Pancreas (tissue), 10 donors: ENCODE results near the gene ALDH1L1. TPM values are rescaled to one million over a fixed set of nuclear protein-coding genes. Genes with fewer than 3 reads are reported as not detected.

Experiments used
- ATAC-seq, 4 donors: fragments of 200-7000 bp; cut with Tn5 transposase; one replicate each; pipeline versions ENCODE4 v1.8.0 to v1.9.1; 2020; ENCODE audit warnings: mild to moderate bottlenecking in 4 of 4, moderate library complexity in 4 of 4
- DNase-seq, 6 donors: peaks; one replicate each; pipeline ENCODE4 v3.0.0-alpha.2; 2020
- FAIRE-seq: peaks from 2 replicates; lab custom pipeline; 2012; peaks lifted over from hg19 to GRCh38; lab: Jason Lieb, UNC
- H3K27ac ChIP-seq, 4 donors: fragments of 200-600 bp; sonication (generic); 1 replicate in 3 of 4; 2 replicates in 1 of 4; pipeline versions ENCODE4 v1.5.0 to v1.8.0; 2020
- H3K27me3 ChIP-seq, 4 donors: fragments of 200-600 bp; one replicate each; pipeline ENCODE4 v1.8.0; 2021
- H3K36me3 ChIP-seq, 3 donors: fragments of 200-600 bp; sonication (generic) in 1 of 3; one replicate each; pipeline versions ENCODE4 v1.5.0 to v1.8.0; 2020 to 2021
- H3K4me1 ChIP-seq, 3 donors: fragments of 200-600 bp; one replicate each; pipeline ENCODE4 v1.8.0; 2021
- H3K4me3 ChIP-seq, 4 donors: fragments of 200-600 bp; sonication (generic) in 2 of 4; one replicate each; pipeline versions ENCODE4 v1.5.0 to v1.8.0; 2020 to 2021
- H3K9me3 ChIP-seq, 4 donors: fragments of 200-600 bp; one replicate each; pipeline ENCODE4 v1.8.0; 2021
- WGBS, 2 donors: extraction: QIAGEN DNeasy Blood & Tissue Kit; methylation state at CpG; one replicate each; pipeline ENCODE4 v1.1.7; 2013; 5-methylcytosine and 5-hydroxymethylcytosine counted together
- intact Hi-C, 3 donors: fragments of 100-400 bp; cut with DNase I; formaldehyde crosslinking; loops; one replicate each; pipeline versions ENCODE4 v1.11.1 to v1.14.2; 2022
- polyA plus RNA-seq, 2 donors: library from polyadenylated mRNA; stranded (reverse); fragments of 200-250 nt; gene quantifications; one replicate each; pipeline ENCODE4 v1.2.3, GENCODE V29; 2013
- total RNA-seq, 6 donors: library from RNA; stranded (reverse); fragmentation: NEBNext Ultra II Directional in 4 of 6; extraction: Animal tissue kit (Norgen Biotek cat#: 25700) in 4 of 6; gene quantifications; one replicate each; pipeline versions ENCODE4 v1.2.1 to v1.2.4, GENCODE V29; 2021 to 2023
- TF ChIP-seq, protein P1 (sequence below), 4 donors: fragments of 200-600 bp; sonication (generic) in 3 of 4; IDR thresholded peaks; one replicate each; pipeline versions ENCODE4 v1.5.0 to v1.8.0; 2021; ENCODE audit warnings: antibody characterized with exemption in 4 of 4
- donor health status: healthy with polysubstance abuse.
- donor health status: DM: no; HTN: no; CAD: no; lungs with moderate emphysema.
- donor health status: DM: no; HTN: no; CAD: no.
- donor health status: control.
- donor health status: control.
- donor health status: Bipolar disorder and iron deficiency.
- donor health status: DM: yes; HTN: yes; CAD: no.
- donor health status: DM: no; HTN: no; CAD: no.
- donor health status: DM: no; HTN: no; CAD: no.
- donor health status: DM: yes; HTN: yes; CAD: no.

Gene ALDH1L1
- total and polyA plus RNA-seq, 8 donors: 15.4 to 46.3 (median 36.9) TPM

DNA sequence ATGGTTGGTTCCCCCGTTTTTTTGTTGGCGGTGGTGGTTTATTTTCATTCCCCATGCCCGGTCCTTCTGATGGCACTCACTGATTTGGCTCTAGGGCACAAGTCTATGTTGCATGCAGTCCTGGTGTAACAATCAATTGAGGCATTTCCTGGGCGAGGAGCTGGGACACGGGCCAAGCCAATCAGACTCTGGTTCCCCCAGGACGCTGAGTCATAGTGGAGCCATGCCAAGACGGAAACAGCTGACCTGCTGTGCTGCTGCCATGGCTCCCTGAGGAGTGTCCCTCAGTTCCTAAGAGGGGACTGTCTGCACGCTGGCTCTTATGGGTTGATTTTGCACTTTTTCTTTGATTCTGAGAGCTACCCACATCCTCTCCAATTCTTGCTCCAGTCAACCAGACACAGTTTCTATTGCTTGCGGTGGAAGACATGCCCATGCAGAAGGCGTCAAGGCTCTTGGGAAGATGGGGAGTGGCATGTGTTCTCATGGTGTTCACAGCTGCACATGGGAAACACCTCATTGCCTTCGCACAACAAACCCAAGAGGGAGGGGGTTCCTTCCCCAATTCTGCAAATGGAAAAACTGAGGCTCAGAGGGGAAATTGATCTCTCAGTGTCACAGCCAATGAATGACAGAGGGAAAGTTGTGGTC is 28.3 kb upstream of the ALDH1L1 start:
- intact Hi-C loops: loop anchor here in 2 of 3 donors (10.0 kb wide), 1 partner anchor 74 kb away; no protein-coding TSS in a partner anchor
- DNase-seq (peak; percentile 78 to 96 (median 90)), FAIRE-seq (no peak), ATAC-seq (peak; percentile 42 to 78 (median 71))
- no peaks in the 10 kb centered on the region for H3K36me3 ChIP-seq
- no peaks in the 10 kb centered on the region for H3K9me3 ChIP-seq
- WGBS, 2 donors: 50 to 56% methylated on average over 11 of the region's 11 CpGs
- H3K27me3 ChIP-seq: no peaks in the 10 kb centered on the region
- TF ChIP-seq, protein P1, sequence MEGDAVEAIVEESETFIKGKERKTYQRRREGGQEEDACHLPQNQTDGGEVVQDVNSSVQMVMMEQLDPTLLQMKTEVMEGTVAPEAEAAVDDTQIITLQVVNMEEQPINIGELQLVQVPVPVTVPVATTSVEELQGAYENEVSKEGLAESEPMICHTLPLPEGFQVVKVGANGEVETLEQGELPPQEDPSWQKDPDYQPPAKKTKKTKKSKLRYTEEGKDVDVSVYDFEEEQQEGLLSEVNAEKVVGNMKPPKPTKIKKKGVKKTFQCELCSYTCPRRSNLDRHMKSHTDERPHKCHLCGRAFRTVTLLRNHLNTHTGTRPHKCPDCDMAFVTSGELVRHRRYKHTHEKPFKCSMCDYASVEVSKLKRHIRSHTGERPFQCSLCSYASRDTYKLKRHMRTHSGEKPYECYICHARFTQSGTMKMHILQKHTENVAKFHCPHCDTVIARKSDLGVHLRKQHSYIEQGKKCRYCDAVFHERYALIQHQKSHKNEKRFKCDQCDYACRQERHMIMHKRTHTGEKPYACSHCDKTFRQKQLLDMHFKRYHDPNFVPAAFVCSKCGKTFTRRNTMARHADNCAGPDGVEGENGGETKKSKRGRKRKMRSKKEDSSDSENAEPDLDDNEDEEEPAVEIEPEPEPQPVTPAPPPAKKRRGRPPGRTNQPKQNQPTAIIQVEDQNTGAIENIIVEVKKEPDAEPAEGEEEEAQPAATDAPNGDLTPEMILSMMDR (IDR thresholded peaks at IDR 0.05): no peak
- H3K4me3 ChIP-seq: no peak overlapping the region
- H3K27ac ChIP-seq: no peak overlapping the region
- H3K4me1 ChIP-seq: peaks cover 0 to 3% (median 0%) of the 10 kb centered on the region in 3 donors

DNA sequence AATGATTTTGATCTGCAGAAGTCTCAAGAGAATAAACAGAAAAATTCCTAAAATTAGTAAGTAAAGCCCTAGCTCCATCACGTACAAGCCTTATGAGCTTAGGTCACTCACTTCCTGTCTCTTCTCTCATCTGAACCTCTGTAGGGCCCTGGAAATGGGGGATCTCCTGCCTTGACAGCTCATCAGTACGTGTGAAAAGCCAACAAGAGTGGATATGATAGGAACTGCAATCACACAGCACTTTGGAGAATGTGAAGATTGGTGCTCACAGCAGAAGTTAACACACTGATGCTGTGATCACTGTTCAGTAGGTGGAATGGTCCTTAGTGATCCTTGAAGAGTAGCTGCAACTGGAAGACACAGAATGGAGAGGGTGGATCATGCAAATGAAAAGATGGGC is 27.8 kb upstream of the ALDH1L1 start:
- FAIRE-seq: no peak
- Histone ChIP-seq H3K4me1 (no peaks in the 10 kb centered on the region), H3K4me3 (no peak overlapping the region), H3K9me3 (no peaks in the 10 kb centered on the region), H3K36me3 (no peaks in the 10 kb centered on the region), H3K27ac (no peak overlapping the region), H3K27me3 (no peaks in the 10 kb centered on the region)
- intact Hi-C loops: loop anchor here in 2 of 3 donors (10.0 kb wide), 1 partner anchor 73 kb away; no protein-coding TSS in a partner anchor
- no peak for DNase-seq
- TF ChIP-seq, protein P1 (IDR thresholded peaks at IDR 0.05): no peak
- 75 to 79% methylated on average over 2 of the region's 2 CpGs for WGBS, 2 donors
- ATAC-seq: no peak

DNA sequence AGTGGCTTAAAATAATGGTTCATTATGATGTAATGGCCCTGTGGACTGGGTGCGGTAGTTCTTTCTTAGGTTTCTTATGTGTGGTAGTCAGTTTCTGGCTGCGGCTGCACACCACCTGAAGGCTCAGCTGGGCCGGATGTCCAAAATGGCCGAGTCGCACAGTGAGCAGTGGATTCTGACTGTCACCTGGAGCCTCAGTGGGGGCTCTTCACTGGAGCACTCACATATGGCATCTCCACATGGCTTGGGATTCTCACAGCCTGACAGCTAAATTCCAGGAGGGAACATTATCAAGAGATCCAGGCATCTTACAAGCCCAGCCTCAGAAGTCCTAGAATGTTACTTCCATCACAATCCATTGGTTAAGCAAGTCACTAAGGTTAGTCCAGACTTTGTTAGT is 26.8 kb upstream of the ALDH1L1 start:
- Histone ChIP-seq H3K9me3 (no peaks in the 10 kb centered on the region), H3K4me3 (no peak overlapping the region), H3K27me3 (no peaks in the 10 kb centered on the region), H3K4me1 (no peaks in the 10 kb centered on the region), H3K27ac (no peak overlapping the region), H3K36me3 (no peaks in the 10 kb centered on the region)
- intact Hi-C loops: loop anchor here in 2 of 3 donors (10.0 kb wide), 1 partner anchor 72 kb away; no protein-coding TSS in a partner anchor
- TF ChIP-seq, protein P1 (IDR thresholded peaks at IDR 0.05): no peak
- ATAC-seq (no peak), DNase-seq (no peak), FAIRE-seq (no peak)
- 90 to 99% methylated on average over 5 of the region's 5 CpGs for WGBS, 2 donors

DNA sequence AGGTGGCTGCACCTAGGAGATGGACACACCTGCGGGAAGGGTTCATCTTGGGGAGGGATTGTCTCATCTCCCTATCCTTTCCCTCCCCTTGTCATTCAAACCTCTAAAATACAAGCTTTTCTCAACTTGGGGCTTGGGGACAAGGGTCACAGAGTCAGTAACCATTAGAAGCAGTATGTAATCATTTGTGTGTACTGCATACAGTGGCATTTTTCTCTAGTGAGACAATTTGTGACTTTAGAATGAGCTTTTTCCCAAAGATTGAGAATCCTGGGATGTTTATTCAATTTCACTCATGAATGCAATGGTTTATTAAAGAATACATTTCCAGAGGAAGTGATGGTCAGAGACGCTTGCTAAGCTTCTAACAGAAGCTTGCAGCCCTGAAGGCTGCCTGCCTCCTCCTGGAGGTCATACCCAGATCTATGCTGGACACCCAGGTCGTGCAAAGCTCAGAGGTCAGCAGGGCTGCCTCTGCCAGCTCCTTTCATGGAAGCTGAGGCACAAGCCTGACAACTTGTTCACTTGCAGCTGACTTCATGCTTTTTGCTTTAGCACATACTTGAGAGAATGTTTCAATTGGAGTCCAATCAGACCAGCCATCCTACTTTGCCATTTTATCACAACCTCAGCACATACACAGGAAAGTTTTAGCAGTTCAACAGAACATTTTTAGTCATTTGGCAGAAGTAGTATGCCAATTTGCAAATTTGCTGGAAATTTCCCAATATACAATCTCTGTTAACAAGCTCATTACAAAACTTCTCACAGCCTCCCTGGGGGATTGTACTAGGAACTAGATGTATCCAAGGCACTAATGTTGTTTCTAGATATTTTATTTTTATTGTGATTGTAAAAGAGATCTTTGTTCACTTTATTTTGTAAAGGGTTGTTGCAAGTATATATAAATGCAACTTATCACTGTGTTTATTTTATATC is 25.6 kb upstream of the ALDH1L1 start:
- Histone ChIP-seq H3K27me3 (no peaks in the 10 kb centered on the region), H3K9me3 (no peaks in the 10 kb centered on the region), H3K4me1 (no peaks in the 10 kb centered on the region), H3K4me3 (no peak overlapping the region), H3K36me3 (no peaks in the 10 kb centered on the region), H3K27ac (no peak overlapping the region)
- ATAC-seq (no peak), FAIRE-seq (no peak), DNase-seq (no peak)
- 58 to 63% methylated on average over 3 of the region's 3 CpGs for WGBS, 2 donors
- intact Hi-C loops: loop anchor here in 2 of 3 donors (10.0 kb wide), 1 partner anchor 71 kb away; no protein-coding TSS in a partner anchor
- TF ChIP-seq, protein P1 (IDR thresholded peaks at IDR 0.05): no peak
